NCI-H1048 (cell line): Measurements from ENCODE around the gene NDUFB11.

Source experiments
- DNase-seq: peaks from one replicate; lab custom pipeline; 2025; lab: John Stamatoyannopoulos, UW

NDUFB11 gene

GRCh38 chrX:47174846-47175587 lies 30.5 kb upstream of the NDUFB11 start:
- DNase-seq: no peak

GRCh38 chrX:47174376-47174775 lies 29.9 kb upstream of the NDUFB11 start:
- no peak for DNase-seq

- DNase-seq: no peak
Measured at GRCh38 chrX:47172971-47173792, 28.7 kb upstream of the NDUFB11 start.

GRCh38 chrX:47172549-47172948 lies 28.0 kb upstream of the NDUFB11 start:
- DNase-seq: no peak

GRCh38 chrX:47171996-47172395 lies 27.5 kb upstream of the NDUFB11 start:
- no peak for DNase-seq

GRCh38 chrX:47170861-47171692 lies 26.6 kb upstream of the NDUFB11 start:
- no peak for DNase-seq

- DNase-seq: no peak
Measured at GRCh38 chrX:47169726-47170515, 25.4 kb upstream of the NDUFB11 start.

GRCh38 chrX:47169273-47169672 lies 24.8 kb upstream of the NDUFB11 start:
- DNase-seq: no peak

- no peak for DNase-seq
Measured at GRCh38 chrX:47168495-47169073, 24.1 kb upstream of the NDUFB11 start.

GRCh38 chrX:47166126-47166525 lies 21.6 kb upstream of the NDUFB11 start:
- DNase-seq: no peak

- DNase-seq: no peak
Measured at GRCh38 chrX:47164420-47164819, 19.9 kb upstream of the NDUFB11 start.

- DNase-seq: no peak
Measured at GRCh38 chrX:47162927-47163583, 18.6 kb upstream of the NDUFB11 start.

GRCh38 chrX:47160781-47161180 lies 16.3 kb upstream of the NDUFB11 start:
- no peak for DNase-seq

GRCh38 chrX:47158781-47159180 lies 14.3 kb upstream of the NDUFB11 start:
- no peak for DNase-seq

GRCh38 chrX:47158131-47158530 lies 13.6 kb upstream of the NDUFB11 start:
- no peak for DNase-seq

GRCh38 chrX:47156611-47157520 lies 12.4 kb upstream of the NDUFB11 start:
- no peak for DNase-seq

- DNase-seq: no peak
Measured at GRCh38 chrX:47151435-47151834, 6.9 kb upstream of the NDUFB11 start.

- DNase-seq: no peak
Measured at GRCh38 chrX:47148946-47149345, 4.4 kb upstream of the NDUFB11 start.
